CD14-positive monocyte (primary cell): ENCODE measurements around the gene CDC40. TPM values are rescaled to one million over a fixed set of nuclear protein-coding genes. Genes with fewer than 3 reads are reported as not detected.

Source experiments
- DNase-seq, 3 donors: peaks; one replicate each; pipeline ENCODE4 v3.0.0-alpha.2; 2011 to 2022
- H2AFZ ChIP-seq: 2 replicates; pipeline ENCODE4 v1.6.0; 2012; ENCODE audit warnings: mild to moderate bottlenecking, low read depth, low read length, inconsistent platforms; ENCODE audit not compliant: insufficient read depth, poor library complexity, severe bottlenecking
- H3K27ac ChIP-seq, 2 donors: 1 replicate in 1 of 2; 2 replicates in 1 of 2; pipeline ENCODE4 v1.5.1; 2012 to 2013; ENCODE audit warnings: low read length in 2 of 2, control low read depth in 1 of 2, inconsistent platforms in 1 of 2, low read depth in 1 of 2, mild to moderate bottlenecking in 1 of 2
- H3K27me3 ChIP-seq, 2 donors: one replicate each; pipeline versions ENCODE4 v1.6.0 to v1.6.1; 2011 to 2013; ENCODE audit warnings: low read length in 2 of 2; ENCODE audit not compliant: control insufficient read depth in 2 of 2, insufficient read depth in 2 of 2
- H3K36me3 ChIP-seq, 2 donors: replicated peaks in 1 of 2; 1 replicate in 1 of 2; 2 replicates in 1 of 2; pipeline versions ENCODE4 v1.5.1 to v1.6.1; 2012 to 2013; ENCODE audit warnings: low read length in 2 of 2, control low read depth in 1 of 2, inconsistent platforms in 1 of 2, mild to moderate bottlenecking in 1 of 2; ENCODE audit not compliant: insufficient read depth in 2 of 2, control insufficient read depth in 1 of 2
- H3K4me1 ChIP-seq, 2 donors: 1 replicate in 1 of 2; 2 replicates in 1 of 2; pipeline versions ENCODE4 v1.5.1 to v1.6.1; 2012 to 2013; ENCODE audit warnings: low read length in 2 of 2, control low read depth in 1 of 2, inconsistent platforms in 1 of 2, mild to moderate bottlenecking in 1 of 2, moderate library complexity in 1 of 2; ENCODE audit not compliant: insufficient read depth in 2 of 2, control insufficient read depth in 1 of 2
- H3K4me2 ChIP-seq: replicated peaks from 2 replicates; pipeline ENCODE3; 2012; ENCODE audit warnings: low read length, moderate library complexity, mild to moderate bottlenecking; ENCODE audit not compliant: poor library complexity, severe bottlenecking; ENCODE audit errors: extremely low read depth
- H3K4me3 ChIP-seq, 3 experiments: fragments of 200-600 bp in 1 of 3; sonication (generic) in 1 of 3; replicated peaks in 1 of 3; 1 replicate in 2 of 3; 2 replicates in 1 of 3; pipeline ENCODE4 v1.5.1; 2011 to 2013; ENCODE audit warnings: low read length in 3 of 3, mild to moderate bottlenecking in 3 of 3, control low read depth in 2 of 3, low read depth in 2 of 3, inconsistent platforms in 1 of 3, moderate library complexity in 1 of 3
- H3K79me2 ChIP-seq: 2 replicates; pipeline ENCODE4 v1.6.0; 2012; ENCODE audit warnings: mild to moderate bottlenecking, control low read depth, inconsistent platforms, low read length, moderate library complexity; ENCODE audit not compliant: insufficient read depth
- H3K9ac ChIP-seq: 2 replicates; pipeline ENCODE4 v1.6.0; 2017; ENCODE audit warnings: low read length, mild to moderate bottlenecking; ENCODE audit not compliant: insufficient read depth, poor library complexity, severe bottlenecking
- H3K9me3 ChIP-seq, 2 donors: replicated peaks in 1 of 2; 1 replicate in 1 of 2; 2 replicates in 1 of 2; pipeline versions ENCODE4 v1.5.1 to v1.6.1; 2012 to 2013; ENCODE audit warnings: low read length in 2 of 2, control low read depth in 1 of 2; ENCODE audit not compliant: control insufficient read depth in 1 of 2, insufficient read depth in 1 of 2
- H4K20me1 ChIP-seq: 2 replicates; pipeline ENCODE4 v1.6.0; 2012; ENCODE audit warnings: mild to moderate bottlenecking, low read length, control low read depth, moderate library complexity; ENCODE audit not compliant: insufficient read depth
- H3K27ac Mint-ChIP-seq, 7 donors: one replicate each; pipeline ENCODE4 v1.8.0; 2020; ENCODE audit warnings: mild to moderate bottlenecking in 7 of 7, mixed read lengths in 7 of 7, moderate library complexity in 6 of 7, inconsistent platforms in 2 of 7
- H3K27me3 Mint-ChIP-seq, 3 donors: one replicate each; pipeline ENCODE4 v1.8.0; 2021 to 2022; ENCODE audit warnings: low read depth in 3 of 3, mild to moderate bottlenecking in 3 of 3, mixed read lengths in 3 of 3, moderate library complexity in 3 of 3, inconsistent platforms in 1 of 3
- H3K36me3 Mint-ChIP-seq, 2 donors: one replicate each; pipeline ENCODE4 v1.8.0; 2020; ENCODE audit warnings: mixed read lengths in 2 of 2, inconsistent platforms in 1 of 2, mild to moderate bottlenecking in 1 of 2
- H3K4me1 Mint-ChIP-seq: one replicate; pipeline ENCODE4 v1.8.0; 2020; ENCODE audit warnings: mild to moderate bottlenecking, mixed read lengths
- H3K4me3 Mint-ChIP-seq, 2 donors: one replicate each; pipeline ENCODE4 v1.8.0; 2020; ENCODE audit warnings: mild to moderate bottlenecking in 2 of 2, mixed read lengths in 2 of 2, moderate library complexity in 1 of 2
- H3K9me3 Mint-ChIP-seq, 7 donors: one replicate each; pipeline ENCODE4 v1.8.0; 2020 to 2022; ENCODE audit warnings: mixed read lengths in 7 of 7, mild to moderate bottlenecking in 6 of 7, moderate library complexity in 6 of 7, inconsistent platforms in 2 of 7
- CTCF ChIP-seq: fragments of 200-600 bp; IDR thresholded peaks from one replicate; pipeline ENCODE4 v1.8.0; 2022; ENCODE audit warnings: antibody characterized with exemption, mild to moderate bottlenecking
- WGBS: methylation state at CpG from one replicate; pipeline ENCODE4 v1.1.5; 2013; ENCODE audit warnings: missing lambda C conversion rate; ENCODE audit not compliant: insufficient coverage; 5-methylcytosine and 5-hydroxymethylcytosine counted together
- intact Hi-C, 2 donors: fragments of 100-400 bp; cut with micrococcal nuclease; formaldehyde crosslinking; loops; one replicate each; pipeline versions ENCODE4 v1.15.0 to v1.15.1; 2023
- polyA plus RNA-seq, 3 donors: library from polyadenylated mRNA; depleted of rRNA in 1 of 3; unstranded in 2 of 3; stranded (reverse) in 1 of 3; fragments of 300-500 nt in 2 of 3; fragments of >200 nt in 1 of 3; fragmentation: Illumina TruSeq in 2 of 3; gene quantifications; 1 replicate in 2 of 3; 2 replicates in 1 of 3; pipeline ENCODE4 v1.2.3, GENCODE V29; 2012 to 2021

CDC40 gene
- polyA plus RNA-seq, 3 donors, result 13.6 to 26.4 (median 17.0) TPM

GRCh38 chr6:110255211-110255750 is 75.1 kb downstream of the CDC40 start:
- WGBS, result 84% methylated on average over 3 of the region's 5 CpGs
- no peaks in the 10 kb centered on the region for H3K36me3 ChIP-seq
- H3K4me3 ChIP-seq, result no peak overlapping the region
- no peak overlapping the region for H3K27ac ChIP-seq
- DNase-seq, result no peak
- H3K9ac ChIP-seq, result no peak overlapping the region
- H3K4me2 ChIP-seq, result no peak overlapping the region
- no peak overlapping the region for H2AFZ ChIP-seq
- Mint-ChIP-seq H3K9me3 (peaks cover 2 to 15% (median 8%) of the 10 kb centered on the region in 7 donors), H3K27me3 (peaks cover 0 to 3% (median 0%) of the 10 kb centered on the region in 3 donors), H3K27ac (no peak overlapping the region), H3K4me3 (no peak overlapping the region), H3K4me1 (peaks cover 5% of the 10 kb centered on the region), H3K36me3 (no peaks in the 10 kb centered on the region)
- H3K4me1 ChIP-seq, result no peaks in the 10 kb centered on the region
- no peaks in the 10 kb centered on the region for H3K27me3 ChIP-seq
- intact Hi-C loops, result no loop called here
- no peak for TF ChIP-seq CTCF
- peaks cover 0 to 10% of the 10 kb centered on the region in 2 donors for H3K9me3 ChIP-seq
- no peaks in the 10 kb centered on the region for H3K79me2 ChIP-seq
- no peaks in the 10 kb centered on the region for H4K20me1 ChIP-seq

GRCh38 chr6:110256366-110256765 is 76.1 kb downstream of the CDC40 start:
- H3K9ac ChIP-seq, result no peak overlapping the region
- TF ChIP-seq CTCF, result no peak
- WGBS, result no CpG with 5 or more reads among the region's 2 CpGs
- H3K9me3 ChIP-seq, result peaks cover 0 to 10% of the 10 kb centered on the region in 2 donors
- no peaks in the 10 kb centered on the region for H3K27me3 ChIP-seq
- H3K79me2 ChIP-seq, result no peaks in the 10 kb centered on the region
- Mint-ChIP-seq H3K9me3 (peaks cover 4 to 18% (median 9%) of the 10 kb centered on the region in 7 donors), H3K36me3 (no peaks in the 10 kb centered on the region), H3K27ac (no peak overlapping the region), H3K4me1 (peaks cover 5% of the 10 kb centered on the region), H3K4me3 (no peak overlapping the region), H3K27me3 (peaks cover 0 to 3% (median 0%) of the 10 kb centered on the region in 3 donors)
- H2AFZ ChIP-seq, result no peak overlapping the region
- intact Hi-C loops, result no loop called here
- H3K4me2 ChIP-seq, result no peak overlapping the region
- no peaks in the 10 kb centered on the region for H3K36me3 ChIP-seq
- H3K27ac ChIP-seq, result no peak overlapping the region
- no peak for DNase-seq
- no peaks in the 10 kb centered on the region for H4K20me1 ChIP-seq
- H3K4me1 ChIP-seq, result no peaks in the 10 kb centered on the region
- H3K4me3 ChIP-seq, result no peak overlapping the region
